Adrenal gland (tissue), 12 donors: Measurements from ENCODE around the gene SERPINA4. TPM values are rescaled to one million over a fixed set of nuclear protein-coding genes. Genes with fewer than 3 reads are reported as not detected.

Experiments
- DNase-seq, 7 donors: peaks; one replicate each; pipeline ENCODE4 v3.0.0-alpha.2; 2019 to 2020
- H3K27ac ChIP-seq, 5 donors: fragments of 200-600 bp; sonication (generic) in 4 of 5; 1 replicate in 3 of 5; 2 replicates in 2 of 5; pipeline versions ENCODE4 v1.5.1 to v1.8.0; 2016 to 2020; ENCODE audit warnings: mild to moderate bottlenecking in 1 of 5
- H3K27me3 ChIP-seq: fragments of 200-600 bp; 2 replicates; pipeline ENCODE4 v1.8.0; 2021
- H3K36me3 ChIP-seq, 2 donors: fragments of 200-600 bp; replicated peaks in 1 of 2; 1 replicate in 1 of 2; 2 replicates in 1 of 2; pipeline versions ENCODE4 v1.5.1 to v1.8.0; 2018 to 2022
- H3K4me1 ChIP-seq, 2 donors: fragments of 200-600 bp; replicated peaks in 1 of 2; 1 replicate in 1 of 2; 2 replicates in 1 of 2; pipeline versions ENCODE4 v1.5.1 to v1.8.0; 2018 to 2021
- H3K4me3 ChIP-seq, 4 donors: fragments of 200-600 bp; sonication (generic) in 3 of 4; one replicate each; pipeline ENCODE4 v1.5.1; 2016 to 2018
- H3K9me3 ChIP-seq, 3 donors: fragments of 200-600 bp; sonication (generic) in 1 of 3; replicated peaks in 1 of 3; 1 replicate in 2 of 3; 2 replicates in 1 of 3; pipeline versions ENCODE4 v1.5.1 to v1.8.0; 2016 to 2021
- CTCF ChIP-seq, 6 experiments: fragments of 450-650 bp in 4 of 6; fragments of 200-600 bp in 2 of 6; sonication (generic) in 1 of 6; IDR thresholded peaks; 1 replicate in 5 of 6; 2 replicates in 1 of 6; pipeline versions ENCODE4 v1.5.1 to v1.8.0; 2016 to 2021; ENCODE audit warnings: antibody characterized with exemption in 6 of 6, mild to moderate bottlenecking in 2 of 6, moderate library complexity in 1 of 6
- POLR2A ChIP-seq, 2 donors: fragments of 450-650 bp; IDR thresholded peaks; one replicate each; pipeline ENCODE4 v1.6.1; 2017; ENCODE audit warnings: antibody characterized with exemption in 2 of 2, mild to moderate bottlenecking in 2 of 2, moderate library complexity in 1 of 2
- WGBS, 4 donors: extraction: QIAGEN DNeasy Blood & Tissue Kit in 2 of 4; methylation state at CpG; one replicate each; pipeline versions ENCODE4 v1.1.5 to v1.1.7; 2013 to 2017; 5-methylcytosine and 5-hydroxymethylcytosine counted together
- intact Hi-C, 2 donors: fragments of 100-400 bp; cut with DNase I; formaldehyde crosslinking; loops; one replicate each; pipeline versions ENCODE4 v1.14.1 to v1.15.0; 2022 to 2023
- polyA plus RNA-seq, 3 donors: library from polyadenylated mRNA; stranded (reverse); fragments of 200-250 nt in 2 of 3; fragments of 350-450 nt in 1 of 3; fragmentation: Illumina TruSeq in 1 of 3; extraction: RNeasy Lipid Tissue Mini Kit (QIAGEN cat#74804) in 1 of 3; gene quantifications; one replicate each; pipeline ENCODE4 v1.2.3, GENCODE V29; 2013 to 2014
- total RNA-seq, 9 donors: library from RNA; depleted of rRNA in 4 of 9; stranded (reverse); fragments of >200 nt in 4 of 9; fragments of 120-200 nt in 1 of 9; fragmentation: NEBNext Ultra II Directional in 1 of 9; extraction: Animal tissue kit (Norgen Biotek cat#: 25700) in 1 of 9; gene quantifications; one replicate each; pipeline versions ENCODE4 v1.1.0 to v1.2.4, GENCODE V29; 2013 to 2023
- donor health status: healthy with polysubstance abuse.
- donor health status: Bipolar disorder and iron deficiency.
- donor health status: DM: yes; HTN: yes; CAD: no.
- donor health status: DM: no; HTN: no; CAD: no.
- donor health status: DM: no; HTN: no; CAD: no.
- donor health status: DM: yes; HTN: yes; CAD: no.

SERPINA4 gene
- total and polyA plus RNA-seq, 12 donors, result 0.06 to 0.31 (median 0.11) TPM; not detected in 9

DNA sequence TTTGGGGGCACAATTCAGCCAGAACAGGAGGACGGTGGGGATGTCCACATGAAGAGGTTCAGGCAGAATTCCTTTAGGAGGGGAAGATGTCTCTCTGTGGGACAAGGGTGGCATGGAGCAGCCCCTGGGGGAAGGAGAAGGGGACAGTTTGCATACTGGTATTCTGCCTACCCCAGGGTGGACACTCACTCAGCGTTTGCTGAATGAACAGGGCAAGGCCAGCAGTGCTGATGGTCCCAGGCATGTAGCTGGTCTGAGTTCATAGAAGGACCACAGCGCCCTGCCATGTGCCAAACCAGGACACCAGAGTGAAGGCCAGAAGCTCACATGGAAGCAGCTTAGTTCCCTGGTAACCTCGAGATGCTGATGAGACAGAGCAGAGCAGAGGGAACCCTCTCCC, 25.4 kb downstream of the SERPINA4 start:
- Histone ChIP-seq H3K36me3 (peaks cover 0 to 18% of the 10 kb centered on the region in 2 donors), H3K4me3 (no peak overlapping the region), H3K9me3 (no peaks in the 10 kb centered on the region), H3K27ac (peak overlapping the region in 2 of 5 donors; percentile 17 to 49), H3K4me1 (peaks cover 46 to 47% of the 10 kb centered on the region in 2 donors), H3K27me3 (no peaks in the 10 kb centered on the region)
- intact Hi-C loops, result no loop called here
- TF ChIP-seq CTCF (IDR thresholded peaks at IDR 0.05) (no peak), POLR2A (IDR thresholded peaks at IDR 0.05) (no peak)
- 65 to 90% (median 83%) methylated on average over 3 to 4 of the region's 4 CpGs for WGBS, 4 donors
- DNase-seq, result no peak

GRCh38 chr14:94588311-94588710, 27.1 kb downstream of the SERPINA4 start:
- 52 to 60% (median 58%) methylated on average over 4 of the region's 4 CpGs for WGBS, 4 donors
- peaks cover 38 to 41% of the 10 kb centered on the region in 2 donors for H3K4me1 ChIP-seq
- H3K9me3 ChIP-seq, result no peaks in the 10 kb centered on the region
- DNase-seq, result no peak
- intact Hi-C loops, result no loop called here
- H3K27me3 ChIP-seq, result no peaks in the 10 kb centered on the region
- TF ChIP-seq CTCF (IDR thresholded peaks at IDR 0.05) (no peak), POLR2A (IDR thresholded peaks at IDR 0.05) (no peak)
- H3K36me3 ChIP-seq, result peaks cover 0 to 18% of the 10 kb centered on the region in 2 donors
- H3K4me3 ChIP-seq, result no peak overlapping the region
- peak overlapping the region in 2 of 5 donors; percentile 51 to 53 for H3K27ac ChIP-seq

- no peak overlapping the region for H3K27ac ChIP-seq
- TF ChIP-seq POLR2A (IDR thresholded peaks at IDR 0.05) (no peak), CTCF (IDR thresholded peaks at IDR 0.05) (no peak)
- no peaks in the 10 kb centered on the region for H3K27me3 ChIP-seq
- no peak overlapping the region for H3K4me3 ChIP-seq
- peaks cover 0 to 18% of the 10 kb centered on the region in 2 donors for H3K36me3 ChIP-seq
- H3K4me1 ChIP-seq, result peaks cover 26 to 28% of the 10 kb centered on the region in 2 donors
- H3K9me3 ChIP-seq, result no peaks in the 10 kb centered on the region
- intact Hi-C loops, result no loop called here
- DNase-seq, result no peak
Measured at GRCh38 chr14:94591073-94591472, 29.8 kb downstream of the SERPINA4 start.

- TF ChIP-seq CTCF (IDR thresholded peaks at IDR 0.05) (no peak), POLR2A (IDR thresholded peaks at IDR 0.05) (no peak)
- DNase-seq, result no peak
- 90 to 96% (median 94%) methylated on average over 2 to 8 of the region's 8 CpGs for WGBS, 4 donors
Measured at GRCh38 chr14:94591871-94592270, 30.6 kb downstream of the SERPINA4 start.

More at GRCh38 chr14:94591871-94592270, 30.6 kb downstream of the SERPINA4 start:
- H3K36me3 ChIP-seq, result peaks cover 0 to 18% of the 10 kb centered on the region in 2 donors
- H3K27me3 ChIP-seq, result no peaks in the 10 kb centered on the region
- intact Hi-C loops, result no loop called here
- H3K27ac ChIP-seq, result no peak overlapping the region
- no peaks in the 10 kb centered on the region for H3K9me3 ChIP-seq
- H3K4me3 ChIP-seq, result no peak overlapping the region
- H3K4me1 ChIP-seq, result peaks cover 22 to 28% of the 10 kb centered on the region in 2 donors
